Osteoblast (primary cell): ENCODE results near the gene GFPT2. TPM values are rescaled to one million over a fixed set of nuclear protein-coding genes. Genes with fewer than 3 reads are reported as not detected.

Experiments used
- DNase-seq: peaks from one replicate; pipeline ENCODE4 v3.0.0; 2011; ENCODE audit warnings: low spot score, mixed read lengths; ENCODE audit not compliant: insufficient read length; ENCODE audit errors: missing footprints
- H2AFZ ChIP-seq: 2 replicates; pipeline ENCODE4 v1.6.0; 2011; ENCODE audit warnings: mild to moderate bottlenecking, low read length
- H3K27ac ChIP-seq: 2 replicates; pipeline ENCODE4 v1.5.1; 2011; ENCODE audit warnings: mild to moderate bottlenecking, low read depth, low read length, moderate library complexity
- H3K27me3 ChIP-seq: 2 replicates; pipeline ENCODE4 v1.6.0; 2012; ENCODE audit warnings: mild to moderate bottlenecking, control low read depth, inconsistent platforms, low read length, moderate library complexity; ENCODE audit not compliant: insufficient read depth
- H3K36me3 ChIP-seq: 2 replicates; pipeline ENCODE4 v1.5.1; 2011; ENCODE audit warnings: mild to moderate bottlenecking, low read length, control low read depth, moderate library complexity; ENCODE audit not compliant: insufficient read depth
- H3K4me1 ChIP-seq: 2 replicates; pipeline ENCODE4 v1.5.1; 2011; ENCODE audit warnings: mild to moderate bottlenecking, low read length, control low read depth, moderate library complexity; ENCODE audit not compliant: insufficient read depth
- H3K4me2 ChIP-seq: 2 replicates; pipeline ENCODE4 v1.6.0; 2011; ENCODE audit warnings: mild to moderate bottlenecking, low read length; ENCODE audit not compliant: insufficient read depth
- H3K4me3 ChIP-seq: fragments of 200-600 bp; sonication (generic); 3 replicates; pipeline ENCODE4 v1.5.1; 2012; ENCODE audit warnings: mild to moderate bottlenecking, low read length, inconsistent platforms; ENCODE audit not compliant: insufficient read depth
- H3K79me2 ChIP-seq: 2 replicates; pipeline ENCODE4 v1.6.0; 2012; ENCODE audit warnings: mild to moderate bottlenecking, low read length, control low read depth, inconsistent platforms; ENCODE audit not compliant: insufficient read depth
- H3K9me3 ChIP-seq: 2 replicates; pipeline ENCODE4 v1.5.1; 2011; ENCODE audit warnings: low read depth, low read length, control low read depth
- H4K20me1 ChIP-seq: 2 replicates; pipeline ENCODE4 v1.6.0; 2012; ENCODE audit warnings: mild to moderate bottlenecking, low read length, control low read depth; ENCODE audit not compliant: insufficient read depth
- total RNA-seq: library from RNA; depleted of rRNA; stranded (reverse); fragments of >200 nt; gene quantifications from 2 replicates; pipeline ENCODE4 v1.2.3, GENCODE V29; 2012
- TF ChIP-seq, protein P1 (sequence below): IDR thresholded peaks from 2 replicates; pipeline ENCODE4 v1.5.1; 2011; ENCODE audit warnings: mild to moderate bottlenecking, low read depth, low read length, moderate library complexity; ENCODE audit errors: extremely low read depth

GFPT2 gene
- total RNA-seq, 1 donor: 30.4 TPM

DNA sequence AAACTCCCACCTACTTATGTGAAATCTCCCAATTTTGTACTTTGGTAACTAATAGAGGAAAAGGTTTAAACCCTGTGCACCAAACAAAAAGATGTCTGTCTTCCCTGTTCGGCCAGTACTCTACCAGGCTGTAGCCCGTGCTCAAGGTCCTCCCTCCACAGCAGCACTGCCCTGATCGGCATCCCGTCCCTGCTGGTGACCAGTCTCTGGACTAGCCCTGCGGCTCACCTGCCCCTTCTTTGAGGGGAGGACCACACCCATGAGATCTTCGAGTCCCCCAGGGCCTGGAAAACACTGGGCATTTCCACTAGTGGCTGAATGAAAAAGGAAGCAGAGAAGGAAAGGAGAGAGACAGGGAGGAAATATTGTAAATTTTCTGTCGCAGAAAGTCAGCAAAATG is 2.8 kb downstream of the GFPT2 start:
- Histone ChIP-seq H3K36me3 (peaks cover 10% of the 10 kb centered on the region), H3K4me3 (no peak overlapping the region), H4K20me1 (peaks cover 50% of the 10 kb centered on the region), H3K4me1 (peaks cover 16% of the 10 kb centered on the region), H2AFZ (no peak overlapping the region), H3K27ac (no peak overlapping the region), H3K79me2 (peaks cover 60% of the 10 kb centered on the region), H3K27me3 (peaks cover 2% of the 10 kb centered on the region), H3K4me2 (no peak overlapping the region), H3K9me3 (no peaks in the 10 kb centered on the region)
- TF ChIP-seq, protein P1, sequence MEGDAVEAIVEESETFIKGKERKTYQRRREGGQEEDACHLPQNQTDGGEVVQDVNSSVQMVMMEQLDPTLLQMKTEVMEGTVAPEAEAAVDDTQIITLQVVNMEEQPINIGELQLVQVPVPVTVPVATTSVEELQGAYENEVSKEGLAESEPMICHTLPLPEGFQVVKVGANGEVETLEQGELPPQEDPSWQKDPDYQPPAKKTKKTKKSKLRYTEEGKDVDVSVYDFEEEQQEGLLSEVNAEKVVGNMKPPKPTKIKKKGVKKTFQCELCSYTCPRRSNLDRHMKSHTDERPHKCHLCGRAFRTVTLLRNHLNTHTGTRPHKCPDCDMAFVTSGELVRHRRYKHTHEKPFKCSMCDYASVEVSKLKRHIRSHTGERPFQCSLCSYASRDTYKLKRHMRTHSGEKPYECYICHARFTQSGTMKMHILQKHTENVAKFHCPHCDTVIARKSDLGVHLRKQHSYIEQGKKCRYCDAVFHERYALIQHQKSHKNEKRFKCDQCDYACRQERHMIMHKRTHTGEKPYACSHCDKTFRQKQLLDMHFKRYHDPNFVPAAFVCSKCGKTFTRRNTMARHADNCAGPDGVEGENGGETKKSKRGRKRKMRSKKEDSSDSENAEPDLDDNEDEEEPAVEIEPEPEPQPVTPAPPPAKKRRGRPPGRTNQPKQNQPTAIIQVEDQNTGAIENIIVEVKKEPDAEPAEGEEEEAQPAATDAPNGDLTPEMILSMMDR: no peak
- DNase-seq: peak; percentile 49

- Histone ChIP-seq H2AFZ (no peak overlapping the region), H3K27me3 (peaks cover 2% of the 10 kb centered on the region), H3K27ac (no peak overlapping the region), H4K20me1 (peaks cover 53% of the 10 kb centered on the region), H3K4me1 (peaks cover 18% of the 10 kb centered on the region), H3K36me3 (peaks cover 10% of the 10 kb centered on the region), H3K79me2 (peaks cover 62% of the 10 kb centered on the region), H3K4me3 (no peak overlapping the region), H3K9me3 (no peaks in the 10 kb centered on the region), H3K4me2 (no peak overlapping the region)
- TF ChIP-seq, protein P1: no peak
- peak; percentile 66 for DNase-seq
Measured at GRCh38 chr5:180349391-180349790, 3.7 kb downstream of the GFPT2 start.

DNA sequence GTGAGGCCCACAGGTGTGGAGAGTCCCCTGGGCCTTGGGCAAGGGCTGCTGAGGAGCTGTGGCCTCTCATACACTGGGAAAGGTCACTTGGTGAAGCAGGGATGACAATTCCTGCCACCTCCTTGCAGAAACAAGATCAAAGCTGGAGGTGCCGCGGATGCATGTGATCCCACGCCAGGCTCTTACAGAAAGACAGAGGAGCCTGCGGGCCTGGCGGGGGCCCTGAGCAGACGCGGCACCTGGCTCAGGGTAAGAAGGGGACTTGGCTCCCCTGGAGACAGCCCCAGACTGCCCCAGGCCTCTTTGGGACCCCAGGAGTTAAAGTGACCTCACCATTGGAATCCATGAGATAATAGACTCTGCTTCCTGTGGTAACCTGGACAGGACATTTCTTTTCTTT is 4.8 kb downstream of the GFPT2 start:
- H3K27ac ChIP-seq: no peak overlapping the region
- peaks cover 29% of the 10 kb centered on the region for H3K4me1 ChIP-seq
- TF ChIP-seq, protein P1: no peak
- H3K36me3 ChIP-seq: peaks cover 10% of the 10 kb centered on the region
- H3K4me2 ChIP-seq: no peak overlapping the region
- H4K20me1 ChIP-seq: peaks cover 61% of the 10 kb centered on the region
- no peak overlapping the region for H3K4me3 ChIP-seq
- DNase-seq: peak; percentile 30
- H3K9me3 ChIP-seq: no peaks in the 10 kb centered on the region
- no peaks in the 10 kb centered on the region for H3K27me3 ChIP-seq
- peaks cover 62% of the 10 kb centered on the region for H3K79me2 ChIP-seq
- no peak overlapping the region for H2AFZ ChIP-seq

- Histone ChIP-seq H3K4me2 (no peak overlapping the region), H3K36me3 (peaks cover 10% of the 10 kb centered on the region), H3K4me3 (no peak overlapping the region), H3K4me1 (peaks cover 35% of the 10 kb centered on the region), H3K9me3 (no peaks in the 10 kb centered on the region), H4K20me1 (peaks cover 61% of the 10 kb centered on the region), H3K27ac (no peak overlapping the region), H3K79me2 (peaks cover 60% of the 10 kb centered on the region), H2AFZ (no peak overlapping the region), H3K27me3 (no peaks in the 10 kb centered on the region)
- DNase-seq: peak; percentile 49
- TF ChIP-seq, protein P1: no peak
Measured at GRCh38 chr5:180347702-180348101, 5.4 kb downstream of the GFPT2 start.
